GM23338 (cell line): ENCODE measurements around the gene CFAP57. TPM values are rescaled to one million over a fixed set of nuclear protein-coding genes. Genes with fewer than 3 reads are reported as not detected.

Experiments
- ATAC-seq: fragments of 200-7000 bp; cut with Tn5 transposase; 3 replicates; pipeline ENCODE4 v1.9.1; 2020
- DNase-seq: peaks from one replicate; pipeline ENCODE4 v3.0.0-alpha.2; 2015; ENCODE audit warnings: low spot score
- H2AFZ ChIP-seq: fragments of 200-600 bp; sonication (generic); 2 replicates; pipeline ENCODE4 v1.8.0; 2016; ENCODE audit warnings: antibody characterized with exemption, mild to moderate bottlenecking, moderate library complexity
- H3F3A ChIP-seq: fragments of 200-600 bp; sonication (generic); replicated peaks from 2 replicates; pipeline ENCODE4 v1.8.0; 2017; ENCODE audit warnings: antibody characterized with exemption, mixed run types, low read depth
- H3K27ac ChIP-seq: fragments of 200-600 bp; sonication (generic); 2 replicates; pipeline ENCODE4 v1.6.1; 2016; ENCODE audit warnings: low read depth
- H3K27me3 ChIP-seq: fragments of 200-600 bp; sonication (generic); 2 replicates; pipeline ENCODE4 v1.8.0; 2016; ENCODE audit warnings: mild to moderate bottlenecking, mixed run types, moderate library complexity; ENCODE audit not compliant: insufficient read depth
- H3K36me3 ChIP-seq: fragments of 200-600 bp; sonication (generic); 2 replicates; pipeline ENCODE4 v1.8.0; 2016; ENCODE audit warnings: mild to moderate bottlenecking; ENCODE audit not compliant: insufficient read depth
- H3K4me1 ChIP-seq: fragments of 200-600 bp; sonication (generic); 2 replicates; pipeline ENCODE4 v1.8.0; 2016; ENCODE audit warnings: mild to moderate bottlenecking, moderate library complexity; ENCODE audit not compliant: insufficient read depth
- H3K4me2 ChIP-seq: fragments of 200-600 bp; sonication (generic); 2 replicates; pipeline ENCODE4 v1.7.1; 2017; ENCODE audit warnings: mixed run types
- H3K4me3 ChIP-seq: fragments of 200-600 bp; sonication (generic); 2 replicates; pipeline ENCODE4 v1.6.1; 2016; ENCODE audit warnings: mixed run types
- H3K79me2 ChIP-seq: fragments of 200-600 bp; sonication (generic); replicated peaks from 2 replicates; pipeline ENCODE4 v1.8.0; 2017; ENCODE audit warnings: mild to moderate bottlenecking; ENCODE audit not compliant: insufficient read depth
- H3K9me2 ChIP-seq: fragments of 200-600 bp; sonication (generic); 2 replicates; pipeline ENCODE4 v1.8.0; 2017; ENCODE audit not compliant: insufficient read depth
- H4K20me1 ChIP-seq: fragments of 200-600 bp; sonication (generic); replicated peaks from 2 replicates; pipeline ENCODE4 v1.8.0; 2017; ENCODE audit warnings: mild to moderate bottlenecking; ENCODE audit not compliant: insufficient read depth
- H3K27ac Mint-ChIP-seq: 2 replicates; pipeline ENCODE4 v1.8.0; 2020; ENCODE audit warnings: inconsistent platforms, mild to moderate bottlenecking, moderate library complexity, mixed read lengths
- H3K27me3 Mint-ChIP-seq: 3 replicates; pipeline ENCODE4 v1.8.0; 2022; ENCODE audit warnings: low read depth, mild to moderate bottlenecking, moderate library complexity, mixed read lengths, inconsistent platforms; ENCODE audit not compliant: insufficient read depth, poor library complexity
- H3K36me3 Mint-ChIP-seq: 3 replicates; pipeline ENCODE4 v1.8.0; 2021; ENCODE audit warnings: low read depth, mild to moderate bottlenecking, inconsistent platforms, moderate library complexity, mixed read lengths
- H3K4me1 Mint-ChIP-seq: 3 replicates; pipeline ENCODE4 v1.8.0; 2020; ENCODE audit warnings: mild to moderate bottlenecking, inconsistent platforms, mixed read lengths
- H3K4me3 Mint-ChIP-seq: 3 replicates; pipeline ENCODE4 v1.8.0; 2021; ENCODE audit warnings: moderate library complexity, mild to moderate bottlenecking, inconsistent platforms, mixed read lengths
- H3K9me3 Mint-ChIP-seq: 3 replicates; pipeline ENCODE4 v1.8.0; 2020; ENCODE audit warnings: moderate library complexity, mild to moderate bottlenecking, inconsistent platforms, mixed read lengths
- CREB1 ChIP-seq: fragments of 250-450 bp; sonication (Bioruptor Pico); IDR thresholded peaks from 2 replicates; pipeline ENCODE4 v1.5.0; 2020; ENCODE audit warnings: low read depth, mild to moderate bottlenecking, moderate library complexity
- EZH2 ChIP-seq: fragments of 200-600 bp; sonication (generic); IDR thresholded peaks from one replicate; pipeline ENCODE4 v1.8.0; 2017; ENCODE audit warnings: antibody characterized with exemption, mild to moderate bottlenecking, low read depth; ENCODE audit not compliant: unreplicated experiment
- EZH2phosphoT487 ChIP-seq: fragments of 200-600 bp; sonication (generic); IDR thresholded peaks from one replicate; pipeline ENCODE4 v1.8.1; 2018; ENCODE audit warnings: antibody characterized with exemption; ENCODE audit not compliant: unreplicated experiment
- JUNB ChIP-seq: IDR thresholded peaks from one replicate; pipeline ENCODE4 v1.6.1; 2016; ENCODE audit warnings: antibody characterized with exemption; ENCODE audit not compliant: unreplicated experiment
- NANOG ChIP-seq: IDR thresholded peaks from 2 replicates; pipeline ENCODE4 v1.6.1; 2016; ENCODE audit warnings: antibody characterized with exemption, borderline replicate concordance
- POLR2AphosphoS5 ChIP-seq: IDR thresholded peaks from 2 replicates; pipeline ENCODE4 v1.6.1; 2016; ENCODE audit warnings: antibody characterized with exemption, low read depth
- STAT1 ChIP-seq: IDR thresholded peaks from one replicate; pipeline ENCODE4 v1.6.1; 2016; ENCODE audit warnings: antibody characterized with exemption; ENCODE audit not compliant: unreplicated experiment
- ZNF114 ChIP-seq: fragments of 250-450 bp; sonication (Bioruptor Pico); IDR thresholded peaks from 2 replicates; pipeline ENCODE4 v1.5.0; 2020; ENCODE audit warnings: mild to moderate bottlenecking, moderate library complexity
- ZNF331 ChIP-seq: fragments of 250-450 bp; sonication (Bioruptor Pico); IDR thresholded peaks from 2 replicates; pipeline ENCODE4 v1.5.0; 2020; ENCODE audit warnings: low read depth, mild to moderate bottlenecking, moderate library complexity
- polyA plus RNA-seq: library from polyadenylated mRNA; unstranded; fragments of >200 nt; fragmentation: Nextera tagmentation; extraction: Ambion mirVana; gene quantifications from 2 replicates; pipeline ENCODE4 v1.2.1, GENCODE V29; 2016
- total RNA-seq: library from RNA; depleted of rRNA; stranded (reverse); fragments of >200 nt; shearing (Covaris generic); gene quantifications from 2 replicates; pipeline ENCODE4 v1.2.3, GENCODE V29; 2014
- TF ChIP-seq, protein P1 (sequence below): IDR thresholded peaks from 2 replicates; pipeline ENCODE4 v1.6.1; 2016; ENCODE audit warnings: antibody characterized with exemption
- TF ChIP-seq, protein P2 (sequence below), 2 experiments: fragments of 200-600 bp in 1 of 2; sonication (generic) in 1 of 2; conservative IDR thresholded peaks; 2 replicates each; pipeline versions ENCODE4 v1.5.1 to v1.6.1; 2016 to 2017; ENCODE audit warnings: antibody characterized with exemption in 2 of 2, low read depth in 2 of 2, mild to moderate bottlenecking in 2 of 2, moderate library complexity in 1 of 2
- TF ChIP-seq, protein P3 (sequence below): IDR thresholded peaks from one replicate; pipeline ENCODE4 v1.6.1; 2018; ENCODE audit warnings: antibody characterized with exemption; ENCODE audit not compliant: unreplicated experiment
- TF ChIP-seq, protein P4 (sequence below): fragments of 250-450 bp; sonication (Bioruptor Pico); IDR thresholded peaks from 2 replicates; pipeline ENCODE4 v1.5.0; 2020; ENCODE audit warnings: mild to moderate bottlenecking, moderate library complexity

CFAP57 gene
- total and polyA plus RNA-seq, 2 experiments from 2014 or later: 0.37 to 0.38 TPM

DNA sequence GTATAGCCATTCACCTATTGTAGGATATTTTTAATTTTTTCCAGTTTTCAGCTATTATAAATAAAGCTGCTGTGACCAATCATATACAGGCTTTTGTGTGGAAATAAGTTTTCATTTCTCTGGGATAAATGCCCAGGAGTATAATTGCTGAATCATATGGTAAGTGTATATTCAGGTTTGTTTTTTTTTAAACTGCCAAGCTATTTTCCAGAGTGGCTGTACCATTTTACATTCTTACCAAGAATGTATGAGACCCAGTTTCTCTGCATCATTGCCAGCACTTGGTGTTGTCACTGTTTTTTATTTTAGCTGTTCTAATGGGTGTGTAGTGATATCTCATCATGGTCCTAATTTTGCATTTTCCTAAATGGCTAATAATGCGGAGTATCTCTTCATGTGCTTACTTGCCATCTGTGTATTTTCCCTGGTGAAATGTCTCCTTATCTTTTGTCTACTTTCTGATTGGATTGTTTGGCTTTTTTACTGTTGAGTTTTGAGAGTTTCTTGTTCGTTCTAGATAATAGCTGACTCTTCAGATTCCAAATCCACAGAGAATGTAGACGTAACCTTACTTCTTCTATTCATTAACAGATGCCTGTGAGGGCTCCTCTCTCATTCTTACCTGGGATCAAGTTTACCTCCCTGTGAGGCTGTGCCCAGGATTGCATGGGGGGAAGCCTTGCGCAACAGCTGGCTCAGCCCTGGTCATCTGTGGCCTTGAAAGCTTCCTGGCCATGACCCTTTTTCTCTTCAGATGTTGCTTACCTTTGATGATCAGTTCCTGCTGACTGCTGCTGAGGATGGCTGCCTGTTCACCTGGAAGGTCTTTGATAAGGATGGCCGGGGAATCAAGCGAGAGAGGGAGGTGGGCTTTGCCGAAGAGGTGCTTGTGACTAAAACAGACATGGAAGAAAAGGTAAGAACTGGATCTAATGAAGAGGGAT is 42.6 kb downstream of the CFAP57 start:
- no peak for TF ChIP-seq EZH2
- TF ChIP-seq, protein P1, sequence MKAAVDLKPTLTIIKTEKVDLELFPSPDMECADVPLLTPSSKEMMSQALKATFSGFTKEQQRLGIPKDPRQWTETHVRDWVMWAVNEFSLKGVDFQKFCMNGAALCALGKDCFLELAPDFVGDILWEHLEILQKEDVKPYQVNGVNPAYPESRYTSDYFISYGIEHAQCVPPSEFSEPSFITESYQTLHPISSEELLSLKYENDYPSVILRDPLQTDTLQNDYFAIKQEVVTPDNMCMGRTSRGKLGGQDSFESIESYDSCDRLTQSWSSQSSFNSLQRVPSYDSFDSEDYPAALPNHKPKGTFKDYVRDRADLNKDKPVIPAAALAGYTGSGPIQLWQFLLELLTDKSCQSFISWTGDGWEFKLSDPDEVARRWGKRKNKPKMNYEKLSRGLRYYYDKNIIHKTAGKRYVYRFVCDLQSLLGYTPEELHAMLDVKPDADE: no peak
- no peak for TF ChIP-seq STAT1
- no peak for TF ChIP-seq EZH2phosphoT487
- no peak for TF ChIP-seq ZNF114 (CRISPR knock-in tag)
- no peak for TF ChIP-seq POLR2AphosphoS5
- TF ChIP-seq, protein P2, sequence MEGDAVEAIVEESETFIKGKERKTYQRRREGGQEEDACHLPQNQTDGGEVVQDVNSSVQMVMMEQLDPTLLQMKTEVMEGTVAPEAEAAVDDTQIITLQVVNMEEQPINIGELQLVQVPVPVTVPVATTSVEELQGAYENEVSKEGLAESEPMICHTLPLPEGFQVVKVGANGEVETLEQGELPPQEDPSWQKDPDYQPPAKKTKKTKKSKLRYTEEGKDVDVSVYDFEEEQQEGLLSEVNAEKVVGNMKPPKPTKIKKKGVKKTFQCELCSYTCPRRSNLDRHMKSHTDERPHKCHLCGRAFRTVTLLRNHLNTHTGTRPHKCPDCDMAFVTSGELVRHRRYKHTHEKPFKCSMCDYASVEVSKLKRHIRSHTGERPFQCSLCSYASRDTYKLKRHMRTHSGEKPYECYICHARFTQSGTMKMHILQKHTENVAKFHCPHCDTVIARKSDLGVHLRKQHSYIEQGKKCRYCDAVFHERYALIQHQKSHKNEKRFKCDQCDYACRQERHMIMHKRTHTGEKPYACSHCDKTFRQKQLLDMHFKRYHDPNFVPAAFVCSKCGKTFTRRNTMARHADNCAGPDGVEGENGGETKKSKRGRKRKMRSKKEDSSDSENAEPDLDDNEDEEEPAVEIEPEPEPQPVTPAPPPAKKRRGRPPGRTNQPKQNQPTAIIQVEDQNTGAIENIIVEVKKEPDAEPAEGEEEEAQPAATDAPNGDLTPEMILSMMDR (conservative IDR thresholded peaks at IDR 0.05; ENCODE audit: low read depth in 2 of 2): no peak
- TF ChIP-seq, protein P3, sequence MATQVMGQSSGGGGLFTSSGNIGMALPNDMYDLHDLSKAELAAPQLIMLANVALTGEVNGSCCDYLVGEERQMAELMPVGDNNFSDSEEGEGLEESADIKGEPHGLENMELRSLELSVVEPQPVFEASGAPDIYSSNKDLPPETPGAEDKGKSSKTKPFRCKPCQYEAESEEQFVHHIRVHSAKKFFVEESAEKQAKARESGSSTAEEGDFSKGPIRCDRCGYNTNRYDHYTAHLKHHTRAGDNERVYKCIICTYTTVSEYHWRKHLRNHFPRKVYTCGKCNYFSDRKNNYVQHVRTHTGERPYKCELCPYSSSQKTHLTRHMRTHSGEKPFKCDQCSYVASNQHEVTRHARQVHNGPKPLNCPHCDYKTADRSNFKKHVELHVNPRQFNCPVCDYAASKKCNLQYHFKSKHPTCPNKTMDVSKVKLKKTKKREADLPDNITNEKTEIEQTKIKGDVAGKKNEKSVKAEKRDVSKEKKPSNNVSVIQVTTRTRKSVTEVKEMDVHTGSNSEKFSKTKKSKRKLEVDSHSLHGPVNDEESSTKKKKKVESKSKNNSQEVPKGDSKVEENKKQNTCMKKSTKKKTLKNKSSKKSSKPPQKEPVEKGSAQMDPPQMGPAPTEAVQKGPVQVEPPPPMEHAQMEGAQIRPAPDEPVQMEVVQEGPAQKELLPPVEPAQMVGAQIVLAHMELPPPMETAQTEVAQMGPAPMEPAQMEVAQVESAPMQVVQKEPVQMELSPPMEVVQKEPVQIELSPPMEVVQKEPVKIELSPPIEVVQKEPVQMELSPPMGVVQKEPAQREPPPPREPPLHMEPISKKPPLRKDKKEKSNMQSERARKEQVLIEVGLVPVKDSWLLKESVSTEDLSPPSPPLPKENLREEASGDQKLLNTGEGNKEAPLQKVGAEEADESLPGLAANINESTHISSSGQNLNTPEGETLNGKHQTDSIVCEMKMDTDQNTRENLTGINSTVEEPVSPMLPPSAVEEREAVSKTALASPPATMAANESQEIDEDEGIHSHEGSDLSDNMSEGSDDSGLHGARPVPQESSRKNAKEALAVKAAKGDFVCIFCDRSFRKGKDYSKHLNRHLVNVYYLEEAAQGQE: no peak
- no peak for TF ChIP-seq NANOG
- TF ChIP-seq, protein P4, sequence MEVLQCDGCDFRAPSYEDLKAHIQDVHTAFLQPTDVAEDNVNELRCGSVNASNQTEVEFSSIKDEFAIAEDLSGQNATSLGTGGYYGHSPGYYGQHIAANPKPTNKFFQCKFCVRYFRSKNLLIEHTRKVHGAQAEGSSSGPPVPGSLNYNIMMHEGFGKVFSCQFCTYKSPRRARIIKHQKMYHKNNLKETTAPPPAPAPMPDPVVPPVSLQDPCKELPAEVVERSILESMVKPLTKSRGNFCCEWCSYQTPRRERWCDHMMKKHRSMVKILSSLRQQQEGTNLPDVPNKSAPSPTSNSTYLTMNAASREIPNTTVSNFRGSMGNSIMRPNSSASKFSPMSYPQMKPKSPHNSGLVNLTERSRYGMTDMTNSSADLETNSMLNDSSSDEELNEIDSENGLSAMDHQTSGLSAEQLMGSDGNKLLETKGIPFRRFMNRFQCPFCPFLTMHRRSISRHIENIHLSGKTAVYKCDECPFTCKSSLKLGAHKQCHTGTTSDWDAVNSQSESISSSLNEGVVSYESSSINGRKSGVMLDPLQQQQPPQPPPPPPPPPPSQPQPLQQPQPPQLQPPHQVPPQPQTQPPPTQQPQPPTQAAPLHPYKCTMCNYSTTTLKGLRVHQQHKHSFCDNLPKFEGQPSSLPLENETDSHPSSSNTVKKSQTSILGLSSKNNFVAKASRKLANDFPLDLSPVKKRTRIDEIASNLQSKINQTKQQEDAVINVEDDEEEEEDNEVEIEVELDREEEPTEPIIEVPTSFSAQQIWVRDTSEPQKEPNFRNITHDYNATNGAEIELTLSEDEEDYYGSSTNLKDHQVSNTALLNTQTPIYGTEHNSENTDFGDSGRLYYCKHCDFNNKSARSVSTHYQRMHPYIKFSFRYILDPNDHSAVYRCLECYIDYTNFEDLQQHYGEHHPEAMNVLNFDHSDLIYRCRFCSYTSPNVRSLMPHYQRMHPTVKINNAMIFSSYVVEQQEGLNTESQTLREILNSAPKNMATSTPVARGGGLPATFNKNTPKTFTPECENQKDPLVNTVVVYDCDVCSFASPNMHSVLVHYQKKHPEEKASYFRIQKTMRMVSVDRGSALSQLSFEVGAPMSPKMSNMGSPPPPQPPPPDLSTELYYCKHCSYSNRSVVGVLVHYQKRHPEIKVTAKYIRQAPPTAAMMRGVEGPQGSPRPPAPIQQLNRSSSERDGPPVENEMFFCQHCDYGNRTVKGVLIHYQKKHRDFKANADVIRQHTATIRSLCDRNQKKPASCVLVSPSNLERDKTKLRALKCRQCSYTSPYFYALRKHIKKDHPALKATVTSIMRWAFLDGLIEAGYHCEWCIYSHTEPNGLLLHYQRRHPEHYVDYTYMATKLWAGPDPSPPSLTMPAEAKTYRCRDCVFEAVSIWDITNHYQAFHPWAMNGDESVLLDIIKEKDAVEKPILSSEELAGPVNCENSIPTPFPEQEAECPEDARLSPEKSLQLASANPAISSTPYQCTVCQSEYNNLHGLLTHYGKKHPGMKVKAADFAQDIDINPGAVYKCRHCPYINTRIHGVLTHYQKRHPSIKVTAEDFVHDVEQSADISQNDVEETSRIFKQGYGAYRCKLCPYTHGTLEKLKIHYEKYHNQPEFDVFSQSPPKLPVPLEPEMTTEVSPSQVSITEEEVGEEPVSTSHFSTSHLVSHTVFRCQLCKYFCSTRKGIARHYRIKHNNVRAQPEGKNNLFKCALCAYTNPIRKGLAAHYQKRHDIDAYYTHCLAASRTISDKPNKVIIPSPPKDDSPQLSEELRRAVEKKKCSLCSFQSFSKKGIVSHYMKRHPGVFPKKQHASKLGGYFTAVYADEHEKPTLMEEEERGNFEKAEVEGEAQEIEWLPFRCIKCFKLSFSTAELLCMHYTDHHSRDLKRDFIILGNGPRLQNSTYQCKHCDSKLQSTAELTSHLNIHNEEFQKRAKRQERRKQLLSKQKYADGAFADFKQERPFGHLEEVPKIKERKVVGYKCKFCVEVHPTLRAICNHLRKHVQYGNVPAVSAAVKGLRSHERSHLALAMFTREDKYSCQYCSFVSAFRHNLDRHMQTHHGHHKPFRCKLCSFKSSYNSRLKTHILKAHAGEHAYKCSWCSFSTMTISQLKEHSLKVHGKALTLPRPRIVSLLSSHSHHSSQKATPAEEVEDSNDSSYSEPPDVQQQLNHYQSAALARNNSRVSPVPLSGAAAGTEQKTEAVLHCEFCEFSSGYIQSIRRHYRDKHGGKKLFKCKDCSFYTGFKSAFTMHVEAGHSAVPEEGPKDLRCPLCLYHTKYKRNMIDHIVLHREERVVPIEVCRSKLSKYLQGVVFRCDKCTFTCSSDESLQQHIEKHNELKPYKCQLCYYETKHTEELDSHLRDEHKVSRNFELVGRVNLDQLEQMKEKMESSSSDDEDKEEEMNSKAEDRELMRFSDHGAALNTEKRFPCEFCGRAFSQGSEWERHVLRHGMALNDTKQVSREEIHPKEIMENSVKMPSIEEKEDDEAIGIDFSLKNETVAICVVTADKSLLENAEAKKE (CRISPR knock-in tag): no peak
- TF ChIP-seq CREB1 (CRISPR knock-in tag): no peak
- no peak for TF ChIP-seq JUNB
- no peak for TF ChIP-seq ZNF331 (CRISPR knock-in tag)
- H3K79me2 ChIP-seq: no peaks in the 10 kb centered on the region
- peaks cover 4% of the 10 kb centered on the region; the same call in 1 of the 2 replicates for H3K9me2 ChIP-seq
- H3K4me3 ChIP-seq: no peak overlapping the region
- H3F3A ChIP-seq: no peaks in the 10 kb centered on the region
- no peak overlapping the region for H3K4me2 ChIP-seq
- H3K4me3 Mint-ChIP-seq: no peak overlapping the region
- H3K4me1 Mint-ChIP-seq: peaks cover 5% of the 10 kb centered on the region; the same call in 2 of the 3 replicates
- no peaks in the 10 kb centered on the region for H4K20me1 ChIP-seq
- no peak overlapping the region for H3K27ac Mint-ChIP-seq
- H2AFZ ChIP-seq: no peak overlapping the region
- H3K27ac ChIP-seq: no peak overlapping the region
- H3K36me3 Mint-ChIP-seq: no peaks in the 10 kb centered on the region
- H3K9me3 Mint-ChIP-seq: no peaks in the 10 kb centered on the region; the same call in 2 of the 3 replicates
- no peak for DNase-seq
- no peaks in the 10 kb centered on the region for H3K27me3 ChIP-seq
- no peaks in the 10 kb centered on the region for H3K36me3 ChIP-seq
- peaks cover 7% of the 10 kb centered on the region for H3K27me3 Mint-ChIP-seq
- no peak for ATAC-seq
- H3K4me1 ChIP-seq: peaks cover 4% of the 10 kb centered on the region; the same call in 1 of the 2 replicates
